GM23338 (cell line): ENCODE measurements around the gene MYO1E. TPM values are rescaled to one million over a fixed set of nuclear protein-coding genes. Genes with fewer than 3 reads are reported as not detected.

ENCODE experiments used
- ATAC-seq: fragments of 200-7000 bp; cut with Tn5 transposase; 3 replicates; pipeline ENCODE4 v1.9.1; 2020
- DNase-seq: peaks from one replicate; pipeline ENCODE4 v3.0.0-alpha.2; 2015; ENCODE audit warnings: low spot score
- H2AFZ ChIP-seq: fragments of 200-600 bp; sonication (generic); 2 replicates; pipeline ENCODE4 v1.8.0; 2016; ENCODE audit warnings: antibody characterized with exemption, mild to moderate bottlenecking, moderate library complexity
- H3F3A ChIP-seq: fragments of 200-600 bp; sonication (generic); replicated peaks from 2 replicates; pipeline ENCODE4 v1.8.0; 2017; ENCODE audit warnings: antibody characterized with exemption, mixed run types, low read depth
- H3K27ac ChIP-seq: fragments of 200-600 bp; sonication (generic); 2 replicates; pipeline ENCODE4 v1.6.1; 2016; ENCODE audit warnings: low read depth
- H3K27me3 ChIP-seq: fragments of 200-600 bp; sonication (generic); 2 replicates; pipeline ENCODE4 v1.8.0; 2016; ENCODE audit warnings: mild to moderate bottlenecking, mixed run types, moderate library complexity; ENCODE audit not compliant: insufficient read depth
- H3K36me3 ChIP-seq: fragments of 200-600 bp; sonication (generic); 2 replicates; pipeline ENCODE4 v1.8.0; 2016; ENCODE audit warnings: mild to moderate bottlenecking; ENCODE audit not compliant: insufficient read depth
- H3K4me1 ChIP-seq: fragments of 200-600 bp; sonication (generic); 2 replicates; pipeline ENCODE4 v1.8.0; 2016; ENCODE audit warnings: mild to moderate bottlenecking, moderate library complexity; ENCODE audit not compliant: insufficient read depth
- H3K4me2 ChIP-seq: fragments of 200-600 bp; sonication (generic); 2 replicates; pipeline ENCODE4 v1.7.1; 2017; ENCODE audit warnings: mixed run types
- H3K4me3 ChIP-seq: fragments of 200-600 bp; sonication (generic); 2 replicates; pipeline ENCODE4 v1.6.1; 2016; ENCODE audit warnings: mixed run types
- H3K79me2 ChIP-seq: fragments of 200-600 bp; sonication (generic); replicated peaks from 2 replicates; pipeline ENCODE4 v1.8.0; 2017; ENCODE audit warnings: mild to moderate bottlenecking; ENCODE audit not compliant: insufficient read depth
- H3K9me2 ChIP-seq: fragments of 200-600 bp; sonication (generic); 2 replicates; pipeline ENCODE4 v1.8.0; 2017; ENCODE audit not compliant: insufficient read depth
- H4K20me1 ChIP-seq: fragments of 200-600 bp; sonication (generic); replicated peaks from 2 replicates; pipeline ENCODE4 v1.8.0; 2017; ENCODE audit warnings: mild to moderate bottlenecking; ENCODE audit not compliant: insufficient read depth
- H3K27ac Mint-ChIP-seq: 2 replicates; pipeline ENCODE4 v1.8.0; 2020; ENCODE audit warnings: inconsistent platforms, mild to moderate bottlenecking, moderate library complexity, mixed read lengths
- H3K27me3 Mint-ChIP-seq: 3 replicates; pipeline ENCODE4 v1.8.0; 2022; ENCODE audit warnings: low read depth, mild to moderate bottlenecking, moderate library complexity, mixed read lengths, inconsistent platforms; ENCODE audit not compliant: insufficient read depth, poor library complexity
- H3K36me3 Mint-ChIP-seq: 3 replicates; pipeline ENCODE4 v1.8.0; 2021; ENCODE audit warnings: low read depth, mild to moderate bottlenecking, inconsistent platforms, moderate library complexity, mixed read lengths
- H3K4me1 Mint-ChIP-seq: 3 replicates; pipeline ENCODE4 v1.8.0; 2020; ENCODE audit warnings: mild to moderate bottlenecking, inconsistent platforms, mixed read lengths
- H3K4me3 Mint-ChIP-seq: 3 replicates; pipeline ENCODE4 v1.8.0; 2021; ENCODE audit warnings: moderate library complexity, mild to moderate bottlenecking, inconsistent platforms, mixed read lengths
- H3K9me3 Mint-ChIP-seq: 3 replicates; pipeline ENCODE4 v1.8.0; 2020; ENCODE audit warnings: moderate library complexity, mild to moderate bottlenecking, inconsistent platforms, mixed read lengths
- CREB1 ChIP-seq: fragments of 250-450 bp; sonication (Bioruptor Pico); IDR thresholded peaks from 2 replicates; pipeline ENCODE4 v1.5.0; 2020; ENCODE audit warnings: low read depth, mild to moderate bottlenecking, moderate library complexity
- EZH2 ChIP-seq: fragments of 200-600 bp; sonication (generic); IDR thresholded peaks from one replicate; pipeline ENCODE4 v1.8.0; 2017; ENCODE audit warnings: antibody characterized with exemption, mild to moderate bottlenecking, low read depth; ENCODE audit not compliant: unreplicated experiment
- EZH2phosphoT487 ChIP-seq: fragments of 200-600 bp; sonication (generic); IDR thresholded peaks from one replicate; pipeline ENCODE4 v1.8.1; 2018; ENCODE audit warnings: antibody characterized with exemption; ENCODE audit not compliant: unreplicated experiment
- JUNB ChIP-seq: IDR thresholded peaks from one replicate; pipeline ENCODE4 v1.6.1; 2016; ENCODE audit warnings: antibody characterized with exemption; ENCODE audit not compliant: unreplicated experiment
- NANOG ChIP-seq: IDR thresholded peaks from 2 replicates; pipeline ENCODE4 v1.6.1; 2016; ENCODE audit warnings: antibody characterized with exemption, borderline replicate concordance
- POLR2AphosphoS5 ChIP-seq: IDR thresholded peaks from 2 replicates; pipeline ENCODE4 v1.6.1; 2016; ENCODE audit warnings: antibody characterized with exemption, low read depth
- STAT1 ChIP-seq: IDR thresholded peaks from one replicate; pipeline ENCODE4 v1.6.1; 2016; ENCODE audit warnings: antibody characterized with exemption; ENCODE audit not compliant: unreplicated experiment
- ZNF114 ChIP-seq: fragments of 250-450 bp; sonication (Bioruptor Pico); IDR thresholded peaks from 2 replicates; pipeline ENCODE4 v1.5.0; 2020; ENCODE audit warnings: mild to moderate bottlenecking, moderate library complexity
- ZNF331 ChIP-seq: fragments of 250-450 bp; sonication (Bioruptor Pico); IDR thresholded peaks from 2 replicates; pipeline ENCODE4 v1.5.0; 2020; ENCODE audit warnings: low read depth, mild to moderate bottlenecking, moderate library complexity
- polyA plus RNA-seq: library from polyadenylated mRNA; unstranded; fragments of >200 nt; fragmentation: Nextera tagmentation; extraction: Ambion mirVana; gene quantifications from 2 replicates; pipeline ENCODE4 v1.2.1, GENCODE V29; 2016
- total RNA-seq: library from RNA; depleted of rRNA; stranded (reverse); fragments of >200 nt; shearing (Covaris generic); gene quantifications from 2 replicates; pipeline ENCODE4 v1.2.3, GENCODE V29; 2014
- TF ChIP-seq, protein P1 (sequence below): fragments of 250-450 bp; sonication (Bioruptor Pico); IDR thresholded peaks from 2 replicates; pipeline ENCODE4 v1.5.0; 2020; ENCODE audit warnings: mild to moderate bottlenecking, moderate library complexity
- TF ChIP-seq, protein P2 (sequence below): IDR thresholded peaks from 2 replicates; pipeline ENCODE4 v1.6.1; 2016; ENCODE audit warnings: antibody characterized with exemption
- TF ChIP-seq, protein P3 (sequence below), 2 experiments: fragments of 200-600 bp in 1 of 2; sonication (generic) in 1 of 2; conservative IDR thresholded peaks; 2 replicates each; pipeline versions ENCODE4 v1.5.1 to v1.6.1; 2016 to 2017; ENCODE audit warnings: antibody characterized with exemption in 2 of 2, low read depth in 2 of 2, mild to moderate bottlenecking in 2 of 2, moderate library complexity in 1 of 2

The MYO1E gene
- total and polyA plus RNA-seq, 2 experiments from 2014 or later, result 68.3 to 131 TPM

DNA sequence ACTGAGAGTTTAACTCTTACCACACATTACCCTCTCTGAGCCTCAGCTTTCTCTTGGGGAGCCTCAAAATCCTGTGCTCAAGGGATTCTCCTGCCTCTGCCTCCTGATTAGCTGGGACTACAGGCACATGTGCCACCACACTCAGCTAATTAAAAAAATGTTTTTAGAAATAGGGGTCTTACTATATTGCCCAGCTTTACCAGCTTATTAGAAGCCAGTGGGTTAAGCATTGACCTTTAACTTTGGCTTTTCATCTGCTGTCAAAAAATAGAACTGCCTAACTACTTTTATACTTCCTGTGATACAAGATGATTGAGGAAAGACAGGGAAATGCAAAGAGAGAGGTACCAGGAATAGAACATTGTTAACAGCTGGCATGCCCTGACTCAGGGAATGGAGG is 27.3 kb downstream of the MYO1E start:
- Mint-ChIP-seq H3K4me1 (peaks cover 44% of the 10 kb centered on the region), H3K27me3 (peaks cover 2% of the 10 kb centered on the region), H3K4me3 (no peak overlapping the region), H3K36me3 (peaks cover 4% of the 10 kb centered on the region; the same call in 2 of the 3 replicates), H3K27ac (no peak overlapping the region), H3K9me3 (peaks cover 3% of the 10 kb centered on the region; the same call in 2 of the 3 replicates)
- peaks cover 31% of the 10 kb centered on the region for H3K4me1 ChIP-seq
- H3K4me2 ChIP-seq, result no peak overlapping the region
- TF ChIP-seq ZNF331 (CRISPR knock-in tag) (no peak), JUNB (no peak), EZH2 (no peak), NANOG (no peak)
- TF ChIP-seq, protein P1, sequence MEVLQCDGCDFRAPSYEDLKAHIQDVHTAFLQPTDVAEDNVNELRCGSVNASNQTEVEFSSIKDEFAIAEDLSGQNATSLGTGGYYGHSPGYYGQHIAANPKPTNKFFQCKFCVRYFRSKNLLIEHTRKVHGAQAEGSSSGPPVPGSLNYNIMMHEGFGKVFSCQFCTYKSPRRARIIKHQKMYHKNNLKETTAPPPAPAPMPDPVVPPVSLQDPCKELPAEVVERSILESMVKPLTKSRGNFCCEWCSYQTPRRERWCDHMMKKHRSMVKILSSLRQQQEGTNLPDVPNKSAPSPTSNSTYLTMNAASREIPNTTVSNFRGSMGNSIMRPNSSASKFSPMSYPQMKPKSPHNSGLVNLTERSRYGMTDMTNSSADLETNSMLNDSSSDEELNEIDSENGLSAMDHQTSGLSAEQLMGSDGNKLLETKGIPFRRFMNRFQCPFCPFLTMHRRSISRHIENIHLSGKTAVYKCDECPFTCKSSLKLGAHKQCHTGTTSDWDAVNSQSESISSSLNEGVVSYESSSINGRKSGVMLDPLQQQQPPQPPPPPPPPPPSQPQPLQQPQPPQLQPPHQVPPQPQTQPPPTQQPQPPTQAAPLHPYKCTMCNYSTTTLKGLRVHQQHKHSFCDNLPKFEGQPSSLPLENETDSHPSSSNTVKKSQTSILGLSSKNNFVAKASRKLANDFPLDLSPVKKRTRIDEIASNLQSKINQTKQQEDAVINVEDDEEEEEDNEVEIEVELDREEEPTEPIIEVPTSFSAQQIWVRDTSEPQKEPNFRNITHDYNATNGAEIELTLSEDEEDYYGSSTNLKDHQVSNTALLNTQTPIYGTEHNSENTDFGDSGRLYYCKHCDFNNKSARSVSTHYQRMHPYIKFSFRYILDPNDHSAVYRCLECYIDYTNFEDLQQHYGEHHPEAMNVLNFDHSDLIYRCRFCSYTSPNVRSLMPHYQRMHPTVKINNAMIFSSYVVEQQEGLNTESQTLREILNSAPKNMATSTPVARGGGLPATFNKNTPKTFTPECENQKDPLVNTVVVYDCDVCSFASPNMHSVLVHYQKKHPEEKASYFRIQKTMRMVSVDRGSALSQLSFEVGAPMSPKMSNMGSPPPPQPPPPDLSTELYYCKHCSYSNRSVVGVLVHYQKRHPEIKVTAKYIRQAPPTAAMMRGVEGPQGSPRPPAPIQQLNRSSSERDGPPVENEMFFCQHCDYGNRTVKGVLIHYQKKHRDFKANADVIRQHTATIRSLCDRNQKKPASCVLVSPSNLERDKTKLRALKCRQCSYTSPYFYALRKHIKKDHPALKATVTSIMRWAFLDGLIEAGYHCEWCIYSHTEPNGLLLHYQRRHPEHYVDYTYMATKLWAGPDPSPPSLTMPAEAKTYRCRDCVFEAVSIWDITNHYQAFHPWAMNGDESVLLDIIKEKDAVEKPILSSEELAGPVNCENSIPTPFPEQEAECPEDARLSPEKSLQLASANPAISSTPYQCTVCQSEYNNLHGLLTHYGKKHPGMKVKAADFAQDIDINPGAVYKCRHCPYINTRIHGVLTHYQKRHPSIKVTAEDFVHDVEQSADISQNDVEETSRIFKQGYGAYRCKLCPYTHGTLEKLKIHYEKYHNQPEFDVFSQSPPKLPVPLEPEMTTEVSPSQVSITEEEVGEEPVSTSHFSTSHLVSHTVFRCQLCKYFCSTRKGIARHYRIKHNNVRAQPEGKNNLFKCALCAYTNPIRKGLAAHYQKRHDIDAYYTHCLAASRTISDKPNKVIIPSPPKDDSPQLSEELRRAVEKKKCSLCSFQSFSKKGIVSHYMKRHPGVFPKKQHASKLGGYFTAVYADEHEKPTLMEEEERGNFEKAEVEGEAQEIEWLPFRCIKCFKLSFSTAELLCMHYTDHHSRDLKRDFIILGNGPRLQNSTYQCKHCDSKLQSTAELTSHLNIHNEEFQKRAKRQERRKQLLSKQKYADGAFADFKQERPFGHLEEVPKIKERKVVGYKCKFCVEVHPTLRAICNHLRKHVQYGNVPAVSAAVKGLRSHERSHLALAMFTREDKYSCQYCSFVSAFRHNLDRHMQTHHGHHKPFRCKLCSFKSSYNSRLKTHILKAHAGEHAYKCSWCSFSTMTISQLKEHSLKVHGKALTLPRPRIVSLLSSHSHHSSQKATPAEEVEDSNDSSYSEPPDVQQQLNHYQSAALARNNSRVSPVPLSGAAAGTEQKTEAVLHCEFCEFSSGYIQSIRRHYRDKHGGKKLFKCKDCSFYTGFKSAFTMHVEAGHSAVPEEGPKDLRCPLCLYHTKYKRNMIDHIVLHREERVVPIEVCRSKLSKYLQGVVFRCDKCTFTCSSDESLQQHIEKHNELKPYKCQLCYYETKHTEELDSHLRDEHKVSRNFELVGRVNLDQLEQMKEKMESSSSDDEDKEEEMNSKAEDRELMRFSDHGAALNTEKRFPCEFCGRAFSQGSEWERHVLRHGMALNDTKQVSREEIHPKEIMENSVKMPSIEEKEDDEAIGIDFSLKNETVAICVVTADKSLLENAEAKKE (CRISPR knock-in tag), result no peak
- H2AFZ ChIP-seq, result no peak overlapping the region
- H3K9me2 ChIP-seq, result no peaks in the 10 kb centered on the region
- H3K27me3 ChIP-seq, result no peaks in the 10 kb centered on the region
- DNase-seq (no peak), ATAC-seq (no peak)
- H3K36me3 ChIP-seq, result no peaks in the 10 kb centered on the region
- no peaks in the 10 kb centered on the region for H3F3A ChIP-seq
- no peak overlapping the region for H3K27ac ChIP-seq
- no peak overlapping the region for H3K4me3 ChIP-seq
- H4K20me1 ChIP-seq, result peaks cover 3% of the 10 kb centered on the region; the same call in 1 of the 2 replicates
- H3K79me2 ChIP-seq, result peaks cover 81% of the 10 kb centered on the region

DNA sequence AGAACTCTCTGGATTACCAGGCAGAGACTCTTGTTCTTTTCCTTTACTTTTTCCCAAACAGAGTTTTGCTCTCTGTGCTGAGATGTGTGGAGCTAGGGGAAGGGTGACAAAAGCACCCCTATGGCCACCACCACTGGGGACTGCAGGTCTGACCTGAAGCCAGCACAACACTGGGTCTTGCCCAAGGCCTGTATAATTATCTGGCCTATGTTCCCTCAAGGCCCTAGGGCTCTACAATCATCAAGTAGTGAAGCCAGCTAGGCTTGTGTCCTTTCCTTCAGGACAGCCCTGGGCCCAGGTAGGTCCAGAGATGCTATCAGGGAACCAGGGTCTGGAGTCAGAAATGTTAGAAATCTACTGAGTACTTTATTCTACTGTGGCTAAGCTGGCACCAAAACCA is 28.4 kb downstream of the MYO1E start:
- Histone ChIP-seq H3K9me2 (no peaks in the 10 kb centered on the region), H3K27me3 (no peaks in the 10 kb centered on the region), H4K20me1 (peaks cover 3% of the 10 kb centered on the region; the same call in 1 of the 2 replicates), H2AFZ (no peak overlapping the region), H3K79me2 (peaks cover 73% of the 10 kb centered on the region), H3K4me2 (no peak overlapping the region), H3K27ac (no peak overlapping the region), H3K4me3 (no peak overlapping the region), H3K4me1 (peaks cover 24% of the 10 kb centered on the region), H3K36me3 (no peaks in the 10 kb centered on the region), H3F3A (no peaks in the 10 kb centered on the region)
- peaks cover 3% of the 10 kb centered on the region; the same call in 2 of the 3 replicates for H3K9me3 Mint-ChIP-seq
- peaks cover 4% of the 10 kb centered on the region for H3K27me3 Mint-ChIP-seq
- DNase-seq (no peak), ATAC-seq (no peak)
- H3K36me3 Mint-ChIP-seq, result peaks cover 4% of the 10 kb centered on the region; the same call in 2 of the 3 replicates
- peaks cover 35% of the 10 kb centered on the region for H3K4me1 Mint-ChIP-seq
- H3K4me3 Mint-ChIP-seq, result no peak overlapping the region
- no peak overlapping the region for H3K27ac Mint-ChIP-seq
- TF ChIP-seq CREB1, result no peak
- no peak for TF ChIP-seq STAT1
- no peak for TF ChIP-seq NANOG
- TF ChIP-seq POLR2AphosphoS5, result no peak
- no peak for TF ChIP-seq JUNB
- TF ChIP-seq, protein P2, sequence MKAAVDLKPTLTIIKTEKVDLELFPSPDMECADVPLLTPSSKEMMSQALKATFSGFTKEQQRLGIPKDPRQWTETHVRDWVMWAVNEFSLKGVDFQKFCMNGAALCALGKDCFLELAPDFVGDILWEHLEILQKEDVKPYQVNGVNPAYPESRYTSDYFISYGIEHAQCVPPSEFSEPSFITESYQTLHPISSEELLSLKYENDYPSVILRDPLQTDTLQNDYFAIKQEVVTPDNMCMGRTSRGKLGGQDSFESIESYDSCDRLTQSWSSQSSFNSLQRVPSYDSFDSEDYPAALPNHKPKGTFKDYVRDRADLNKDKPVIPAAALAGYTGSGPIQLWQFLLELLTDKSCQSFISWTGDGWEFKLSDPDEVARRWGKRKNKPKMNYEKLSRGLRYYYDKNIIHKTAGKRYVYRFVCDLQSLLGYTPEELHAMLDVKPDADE, result no peak
- TF ChIP-seq, protein P3, sequence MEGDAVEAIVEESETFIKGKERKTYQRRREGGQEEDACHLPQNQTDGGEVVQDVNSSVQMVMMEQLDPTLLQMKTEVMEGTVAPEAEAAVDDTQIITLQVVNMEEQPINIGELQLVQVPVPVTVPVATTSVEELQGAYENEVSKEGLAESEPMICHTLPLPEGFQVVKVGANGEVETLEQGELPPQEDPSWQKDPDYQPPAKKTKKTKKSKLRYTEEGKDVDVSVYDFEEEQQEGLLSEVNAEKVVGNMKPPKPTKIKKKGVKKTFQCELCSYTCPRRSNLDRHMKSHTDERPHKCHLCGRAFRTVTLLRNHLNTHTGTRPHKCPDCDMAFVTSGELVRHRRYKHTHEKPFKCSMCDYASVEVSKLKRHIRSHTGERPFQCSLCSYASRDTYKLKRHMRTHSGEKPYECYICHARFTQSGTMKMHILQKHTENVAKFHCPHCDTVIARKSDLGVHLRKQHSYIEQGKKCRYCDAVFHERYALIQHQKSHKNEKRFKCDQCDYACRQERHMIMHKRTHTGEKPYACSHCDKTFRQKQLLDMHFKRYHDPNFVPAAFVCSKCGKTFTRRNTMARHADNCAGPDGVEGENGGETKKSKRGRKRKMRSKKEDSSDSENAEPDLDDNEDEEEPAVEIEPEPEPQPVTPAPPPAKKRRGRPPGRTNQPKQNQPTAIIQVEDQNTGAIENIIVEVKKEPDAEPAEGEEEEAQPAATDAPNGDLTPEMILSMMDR (conservative IDR thresholded peaks at IDR 0.05; ENCODE audit: low read depth in 2 of 2), result no peak
- TF ChIP-seq ZNF114 (CRISPR knock-in tag), result no peak
- TF ChIP-seq EZH2phosphoT487, result no peak
- TF ChIP-seq EZH2, result no peak
